Activated CD4-positive, alpha-beta T cell treated with anti-CD3 and anti-CD28 coated beads, Interleukin-2, amount 10 ng/mL, durations not matched to agents 7 days and 5 days (primary cell): ENCODE data around the gene GPR55. TPM values are rescaled to one million over a fixed set of nuclear protein-coding genes. Genes with fewer than 3 reads are reported as not detected.

Experiments used
- CTCF ChIA-PET: fragments of 350-600 bp; sonication (Branson Sonifier 250); formaldehyde crosslinking; loops from one replicate; lab custom pipeline; 2021; ENCODE audit warnings: antibody characterized with exemption; lab: Charles Lee
- POLR2A ChIA-PET: fragments of 350-600 bp; sonication (Branson Sonifier 250); formaldehyde crosslinking; loops from one replicate; lab custom pipeline; 2021; ENCODE audit warnings: antibody characterized with exemption; lab: Charles Lee
- DNase-seq: peaks from one replicate; pipeline ENCODE4 v3.0.0-alpha.2; 2020
- H3K27ac Mint-ChIP-seq: one replicate; pipeline ENCODE4 v1.8.0; 2021; ENCODE audit warnings: mild to moderate bottlenecking, moderate library complexity, mixed read lengths
- H3K27me3 Mint-ChIP-seq: one replicate; pipeline ENCODE4 v1.8.0; 2021; ENCODE audit warnings: mixed read lengths
- H3K36me3 Mint-ChIP-seq: one replicate; pipeline ENCODE4 v1.8.0; 2021; ENCODE audit warnings: low read depth, mixed read lengths
- H3K4me1 Mint-ChIP-seq: one replicate; pipeline ENCODE4 v1.8.0; 2021; ENCODE audit warnings: mixed read lengths
- H3K4me3 Mint-ChIP-seq: one replicate; pipeline ENCODE4 v1.8.0; 2021; ENCODE audit warnings: mild to moderate bottlenecking, moderate library complexity, mixed read lengths
- H3K9me3 Mint-ChIP-seq: one replicate; pipeline ENCODE4 v1.8.0; 2021; ENCODE audit warnings: mixed read lengths
- total RNA-seq, 2 experiments: library from RNA; stranded (reverse); gene quantifications; one replicate each; pipeline ENCODE4 v1.2.3, GENCODE V29; 2021

GPR55 gene
- total RNA-seq, 2 experiments from 2014 or later = 9.2 to 9.4 TPM

DNA sequence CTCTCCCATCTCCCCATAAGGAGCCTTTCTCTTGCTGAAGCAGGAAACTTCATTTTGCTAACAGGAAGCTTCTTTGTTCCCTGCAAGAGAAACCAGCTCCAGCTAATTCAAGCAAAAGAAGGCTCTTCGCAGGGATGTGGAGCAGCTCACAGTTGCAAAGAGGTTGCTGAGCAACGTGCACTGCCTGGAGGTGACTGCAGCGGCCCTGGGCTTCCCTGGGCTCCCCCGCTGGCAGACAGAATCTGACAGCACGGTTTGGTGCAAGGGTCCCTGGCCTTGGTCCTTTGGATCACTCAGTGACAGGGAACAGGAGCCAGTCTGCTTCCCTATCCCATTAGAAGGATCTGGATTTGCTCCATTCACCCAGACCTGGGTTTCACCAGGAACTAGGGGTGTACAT, 25.8 kb downstream of the GPR55 start:
- POLR2A ChIA-PET = no interaction called here
- Mint-ChIP-seq H3K4me3 (no peak overlapping the region), H3K9me3 (no peaks in the 10 kb centered on the region), H3K27me3 (peaks cover 15% of the 10 kb centered on the region), H3K4me1 (peaks cover 22% of the 10 kb centered on the region), H3K27ac (no peak overlapping the region), H3K36me3 (no peaks in the 10 kb centered on the region)
- CTCF ChIA-PET = interaction anchor here (4.9 kb wide), 1 partner anchor 88 kb away, joined by 31 read pairs; no protein-coding TSS in a partner anchor
- peak; percentile 3 for DNase-seq

DNA sequence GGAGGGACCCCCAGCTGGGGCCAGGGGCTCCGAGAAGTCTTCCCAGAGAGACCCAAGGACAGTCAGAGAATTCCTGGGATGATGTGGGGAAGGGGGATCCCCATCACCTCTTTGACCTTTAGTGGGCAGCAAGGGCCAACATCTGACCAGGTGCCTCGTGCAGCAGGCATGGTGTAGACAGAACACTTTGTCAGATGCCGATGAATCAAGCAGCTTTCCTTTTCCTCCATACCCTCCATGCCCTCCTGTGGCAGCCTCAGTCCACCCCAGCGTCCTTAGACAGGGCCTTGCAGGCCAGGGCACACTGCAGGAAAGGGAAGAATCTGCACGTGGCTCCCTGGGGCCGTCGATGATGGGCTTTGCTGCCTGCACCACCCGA, 26.3 kb downstream of the GPR55 start:
- CTCF ChIA-PET = interaction anchor here (0.9 to 4.9 kb wide), 4 partner anchors 32 to 89 kb away, joined by 3 to 31 read pairs (median 4); partner anchors contain the start of gene ITM2C

DNA sequence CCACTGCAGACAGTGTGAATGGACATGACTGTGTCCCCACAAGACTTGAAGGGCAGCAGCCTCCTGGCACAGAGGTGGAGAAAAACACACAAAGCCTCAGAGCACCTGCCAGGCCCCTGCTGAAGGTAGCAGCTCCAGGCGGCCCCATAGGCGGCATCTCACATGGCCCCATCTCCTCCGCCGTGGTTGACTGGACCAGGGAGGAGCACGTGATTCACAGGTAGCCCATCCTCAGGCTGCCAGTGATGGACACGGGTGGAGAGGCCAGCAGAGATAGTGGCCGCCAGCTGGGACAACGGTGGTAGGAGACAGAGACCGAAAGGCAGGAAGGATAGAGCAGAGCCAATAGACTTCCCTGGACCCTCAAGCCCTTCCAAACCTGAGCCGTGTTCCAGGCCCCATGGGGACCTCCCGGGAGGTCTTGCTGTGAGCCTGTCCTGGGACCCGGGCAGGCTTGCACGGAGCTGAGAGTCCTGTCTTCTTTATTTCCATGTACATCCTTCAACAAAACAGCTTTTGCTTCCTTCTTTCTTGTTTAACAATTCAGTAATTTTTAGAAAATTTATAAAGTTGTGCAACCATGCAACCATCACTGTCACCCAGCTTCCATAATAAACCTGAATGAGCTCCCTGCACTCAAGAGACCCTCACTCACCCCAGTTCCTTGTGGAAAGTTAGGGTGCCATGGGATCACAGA, 26.9 kb downstream of the GPR55 start:
- Mint-ChIP-seq H3K27me3 (peaks cover 14% of the 10 kb centered on the region), H3K4me1 (peaks cover 19% of the 10 kb centered on the region)
- CTCF ChIA-PET = interaction anchor here (0.9 to 4.9 kb wide), 6 partner anchors 24 to 90 kb away, joined by 3 to 31 read pairs (median 4); partner anchors contain the start of gene ITM2C

More for the DNA sequence above, 26.3 kb downstream of the GPR55 start:
- H3K27me3 Mint-ChIP-seq = peaks cover 15% of the 10 kb centered on the region
- peak; percentile 2 for DNase-seq
- H3K36me3 Mint-ChIP-seq = no peaks in the 10 kb centered on the region
- POLR2A ChIA-PET = no interaction called here
- H3K4me1 Mint-ChIP-seq = peaks cover 22% of the 10 kb centered on the region
- H3K9me3 Mint-ChIP-seq = no peaks in the 10 kb centered on the region
- no peak overlapping the region for H3K27ac Mint-ChIP-seq
- no peak overlapping the region for H3K4me3 Mint-ChIP-seq

DNA sequence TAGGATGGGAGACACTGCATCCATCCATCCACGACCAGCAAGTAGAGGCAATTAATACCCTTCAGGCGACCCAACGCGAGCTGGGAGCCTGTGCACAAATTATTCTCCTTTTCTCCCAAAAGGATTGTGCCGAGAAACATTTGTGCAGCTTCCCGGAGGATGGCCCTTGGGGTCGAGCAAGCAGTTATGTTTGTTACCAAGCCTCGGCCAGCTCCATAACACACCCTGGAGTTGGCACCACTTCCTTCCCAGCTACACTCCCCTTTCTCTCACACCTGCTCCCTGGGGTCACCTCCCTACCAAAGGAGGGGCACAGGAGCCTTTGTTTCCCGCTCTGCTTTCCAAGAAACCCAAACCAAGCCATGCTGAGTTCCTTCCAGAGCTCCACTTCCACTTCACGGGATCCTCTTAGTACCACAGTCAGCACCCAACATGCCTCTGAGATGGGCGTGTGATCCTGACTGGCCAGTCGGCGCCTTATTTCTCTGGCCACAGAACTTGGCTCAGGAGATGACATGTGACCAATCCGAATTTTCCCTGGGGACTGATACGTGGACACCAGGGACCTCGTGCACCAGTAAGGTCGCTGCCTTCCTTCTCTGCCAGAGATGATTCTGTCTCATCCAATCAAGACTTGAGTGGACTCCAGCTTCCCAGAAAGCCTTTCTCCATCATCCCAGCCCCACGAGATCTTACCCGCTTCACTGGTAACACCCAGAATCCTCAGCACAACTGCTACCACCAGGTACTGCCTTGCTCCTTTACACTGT, 28.5 kb downstream of the GPR55 start:
- Mint-ChIP-seq H3K36me3 (no peaks in the 10 kb centered on the region), H3K27me3 (peaks cover 16% of the 10 kb centered on the region), H3K27ac (no peak overlapping the region), H3K4me1 (peaks cover 20% of the 10 kb centered on the region), H3K9me3 (no peaks in the 10 kb centered on the region), H3K4me3 (no peak overlapping the region)
- POLR2A ChIA-PET = no interaction called here
- DNase-seq = peak; percentile 3
- CTCF ChIA-PET = interaction anchor here (0.6 to 1.6 kb wide), 4 partner anchors 10 to 91 kb away, joined by 3 to 5 read pairs (median 3); no protein-coding TSS in a partner anchor

More for the DNA sequence above, 26.9 kb downstream of the GPR55 start:
- Mint-ChIP-seq H3K27ac (no peak overlapping the region), H3K4me3 (no peak overlapping the region), H3K36me3 (no peaks in the 10 kb centered on the region), H3K9me3 (no peaks in the 10 kb centered on the region)
- peak; percentile 4 for DNase-seq
- POLR2A ChIA-PET = no interaction called here

DNA sequence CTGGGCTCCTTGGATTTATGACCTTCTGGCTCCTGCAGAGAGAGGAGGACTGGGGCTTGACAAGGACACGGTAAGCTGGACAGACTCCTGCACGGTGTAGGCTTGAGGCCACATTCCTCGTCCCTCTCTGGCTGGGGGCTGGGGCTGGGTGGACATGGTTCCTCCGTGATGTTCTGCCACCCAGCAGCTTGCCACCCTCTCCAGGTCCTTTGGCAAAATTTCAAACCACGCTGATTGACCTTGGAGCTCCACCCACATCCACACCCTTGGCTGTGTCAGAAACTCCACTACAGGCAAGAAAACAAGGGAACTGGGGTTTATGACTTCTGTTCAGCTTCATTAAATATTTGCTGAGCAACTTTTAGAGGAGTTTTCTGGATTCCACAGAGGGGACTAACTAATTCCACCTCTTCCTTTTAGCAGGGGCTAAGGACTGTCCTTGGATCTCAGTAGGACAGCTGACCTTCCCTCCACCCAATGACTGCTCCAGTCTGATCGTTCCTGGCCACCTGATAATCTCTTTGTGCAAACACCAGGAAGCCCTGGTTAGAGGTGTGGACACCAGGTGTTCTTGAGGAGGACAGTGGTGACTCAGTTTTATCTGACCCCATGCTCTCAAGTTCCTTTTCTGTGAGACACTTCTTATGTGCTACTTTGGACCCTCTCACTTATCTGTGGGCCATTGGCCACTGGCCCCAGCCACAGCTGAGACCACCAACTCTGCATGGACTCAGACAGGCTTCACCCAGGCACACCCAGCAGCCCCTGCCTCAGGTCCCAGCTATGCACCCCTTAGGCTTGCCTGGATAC, 29.3 kb downstream of the GPR55 start:
- H3K9me3 Mint-ChIP-seq = no peaks in the 10 kb centered on the region
- ChIA-PET POLR2A (no interaction called here), CTCF (interaction anchor here (0.6 to 1.7 kb wide), 7 partner anchors 9 to 317 kb away, joined by 3 to 4 read pairs (median 3); no protein-coding TSS in a partner anchor)
- peak; percentile 3 for DNase-seq
- H3K4me1 Mint-ChIP-seq = peaks cover 26% of the 10 kb centered on the region
- no peak overlapping the region for H3K4me3 Mint-ChIP-seq
- no peaks in the 10 kb centered on the region for H3K36me3 Mint-ChIP-seq
- peaks cover 14% of the 10 kb centered on the region for H3K27me3 Mint-ChIP-seq
- H3K27ac Mint-ChIP-seq = no peak overlapping the region

DNA sequence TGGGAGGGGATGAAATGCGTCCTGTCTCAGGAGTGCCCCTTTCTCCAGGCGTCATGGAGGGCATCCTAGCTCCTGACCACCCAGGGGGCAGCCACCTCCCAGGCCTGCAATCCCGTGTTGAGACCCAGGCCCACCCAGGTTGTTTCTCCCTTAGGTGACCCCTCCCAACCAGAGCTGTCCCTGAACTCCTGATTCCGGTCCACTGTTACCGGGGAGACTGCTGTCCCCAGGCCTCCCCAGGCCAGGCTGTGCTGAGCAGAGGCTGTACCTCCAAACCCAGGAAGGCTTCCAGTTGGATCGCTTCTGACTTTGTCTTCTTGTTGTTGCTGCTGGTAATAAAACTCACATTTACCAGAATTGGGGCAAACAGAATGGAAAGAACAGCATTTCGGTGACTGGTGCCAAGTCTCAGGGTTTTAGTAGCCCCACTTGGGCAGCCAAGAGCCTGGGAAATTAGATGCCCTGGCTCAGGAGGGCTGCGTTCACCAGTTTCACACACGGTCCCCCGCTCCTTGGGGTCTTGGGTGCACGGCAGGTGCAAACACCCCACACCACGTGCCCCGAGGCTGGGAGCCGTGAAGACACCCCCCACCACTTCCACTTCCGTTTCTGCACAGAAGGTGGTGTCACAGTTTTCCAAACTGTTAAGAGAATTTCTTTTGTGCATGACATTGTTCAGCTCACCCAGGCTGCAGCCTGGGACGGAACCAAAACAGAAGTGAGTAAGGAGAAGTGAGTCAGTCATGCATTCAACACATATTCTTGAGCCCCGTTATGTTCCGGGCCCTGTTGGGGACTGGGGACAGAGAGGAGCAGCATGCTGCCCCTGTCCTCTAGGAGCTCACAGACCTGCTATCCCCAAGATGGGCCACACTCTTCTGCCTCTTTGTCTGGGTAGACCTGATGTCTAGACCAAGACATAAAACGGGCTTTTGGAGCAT, 30.9 kb downstream of the GPR55 start:
- DNase-seq = no peak

DNA sequence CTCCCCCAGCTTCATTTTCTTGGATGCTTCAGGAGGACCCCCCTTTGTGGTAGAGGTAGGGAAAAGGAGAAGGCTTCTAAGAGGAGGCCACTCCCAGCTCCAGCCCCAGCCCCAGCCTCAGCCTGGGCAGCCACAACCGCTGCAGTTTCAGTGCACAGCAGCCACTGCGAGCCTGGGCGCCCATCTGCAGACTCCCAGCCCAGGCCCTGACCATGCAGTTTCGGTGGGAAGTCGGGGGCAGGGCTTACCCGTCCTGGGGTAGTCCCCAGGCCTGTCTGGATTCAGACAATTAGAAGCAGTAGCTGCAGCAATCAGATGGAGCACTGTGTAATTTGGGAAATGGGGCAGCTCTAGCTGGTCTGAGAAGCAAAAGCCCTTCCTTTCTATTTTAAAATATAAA, 31.7 kb downstream of the GPR55 start:
- H3K27me3 Mint-ChIP-seq = peaks cover 13% of the 10 kb centered on the region
- ChIA-PET POLR2A (no interaction called here), CTCF (interaction anchor here (0.6 to 3.0 kb wide), 7 partner anchors 9 to 99 kb away, joined by 3 to 11 read pairs (median 4); no protein-coding TSS in a partner anchor)
- no peak overlapping the region for H3K27ac Mint-ChIP-seq
- DNase-seq = no peak
- no peak overlapping the region for H3K4me3 Mint-ChIP-seq
- peaks cover 25% of the 10 kb centered on the region for H3K4me1 Mint-ChIP-seq
- no peaks in the 10 kb centered on the region for H3K36me3 Mint-ChIP-seq
- no peaks in the 10 kb centered on the region for H3K9me3 Mint-ChIP-seq

More for the DNA sequence above, 30.9 kb downstream of the GPR55 start:
- ChIA-PET POLR2A (no interaction called here), CTCF (interaction anchor here (0.9 to 2.8 kb wide), 5 partner anchors 9 to 93 kb away, joined by 3 to 10 read pairs (median 4); no protein-coding TSS in a partner anchor)
- H3K27ac Mint-ChIP-seq = no peak overlapping the region
- peaks cover 13% of the 10 kb centered on the region for H3K27me3 Mint-ChIP-seq
- no peak overlapping the region for H3K4me3 Mint-ChIP-seq
- no peaks in the 10 kb centered on the region for H3K36me3 Mint-ChIP-seq
- no peaks in the 10 kb centered on the region for H3K9me3 Mint-ChIP-seq
- peaks cover 25% of the 10 kb centered on the region for H3K4me1 Mint-ChIP-seq

DNA sequence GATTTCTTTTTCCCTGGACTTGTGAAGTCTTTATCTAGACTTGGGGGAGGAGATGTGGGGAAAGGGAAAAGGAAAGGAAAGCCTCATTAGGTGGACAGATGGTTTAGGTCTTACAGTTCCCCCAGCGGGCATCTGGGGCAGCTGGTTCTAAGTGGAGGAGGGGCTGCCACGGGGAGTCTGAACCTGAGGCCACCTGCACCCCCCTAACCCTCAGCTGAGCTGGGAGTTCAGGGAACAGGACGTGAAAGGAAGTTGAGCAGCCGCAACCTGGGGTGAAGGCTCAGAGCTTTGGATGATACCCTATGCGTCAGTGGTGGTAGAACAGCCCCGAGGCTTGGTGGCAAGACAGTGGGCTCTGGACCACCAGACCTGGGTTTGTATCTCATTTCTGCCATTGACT, 33.5 kb downstream of the GPR55 start:
- H3K4me3 Mint-ChIP-seq = no peak overlapping the region
- H3K9me3 Mint-ChIP-seq = no peaks in the 10 kb centered on the region
- POLR2A ChIA-PET = no interaction called here
- peaks cover 25% of the 10 kb centered on the region for H3K4me1 Mint-ChIP-seq
- H3K27me3 Mint-ChIP-seq = peaks cover 13% of the 10 kb centered on the region
- CTCF ChIA-PET = interaction anchor here (0.7 to 3.0 kb wide), 4 partner anchors 11 to 95 kb away, joined by 5 to 11 read pairs (median 8); no protein-coding TSS in a partner anchor
- DNase-seq = no peak
- no peak overlapping the region for H3K27ac Mint-ChIP-seq
- H3K36me3 Mint-ChIP-seq = no peaks in the 10 kb centered on the region

DNA sequence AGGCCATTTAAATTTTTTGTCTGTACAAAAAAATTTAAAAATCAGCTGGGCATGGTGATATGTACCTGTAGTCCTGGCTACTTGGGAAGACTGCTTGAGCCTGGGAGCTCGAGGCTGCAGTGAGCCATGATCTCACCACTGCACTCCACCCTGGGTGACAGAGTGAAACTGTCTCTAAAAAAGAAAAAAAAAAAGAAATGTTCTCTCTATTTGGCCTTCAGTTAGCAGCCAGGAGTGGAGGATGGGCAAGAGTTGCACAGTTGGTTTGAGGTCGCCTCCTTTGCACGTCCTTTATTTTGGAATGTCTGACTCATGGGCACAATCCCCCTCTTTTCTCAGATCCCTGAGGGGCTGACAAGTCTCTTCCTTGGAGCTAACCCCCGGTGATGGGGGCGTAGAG, 34.0 kb downstream of the GPR55 start:
- POLR2A ChIA-PET = no interaction called here

DNA sequence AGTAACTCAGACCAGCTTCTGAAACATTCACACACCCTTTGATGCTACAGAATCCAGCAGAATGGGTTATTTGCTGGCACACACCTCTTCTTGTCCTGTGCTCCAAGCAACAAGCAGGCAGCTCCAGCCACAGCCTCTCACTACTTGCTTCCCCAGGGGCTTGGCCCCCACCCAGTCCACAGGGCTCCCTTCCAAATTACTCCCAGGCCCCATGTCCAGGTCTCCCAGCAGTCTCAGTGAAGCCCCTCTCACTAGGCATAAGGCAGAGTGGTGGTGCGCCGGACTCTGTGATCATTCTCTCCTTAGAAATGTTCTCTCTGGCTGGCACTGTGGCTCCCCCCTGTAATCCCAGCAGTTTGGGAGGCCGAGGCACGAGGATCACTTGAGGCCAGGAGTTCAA, 34.4 kb downstream of the GPR55 start:
- Mint-ChIP-seq H3K36me3 (no peaks in the 10 kb centered on the region), H3K27ac (no peak overlapping the region), H3K4me3 (no peak overlapping the region), H3K4me1 (peaks cover 27% of the 10 kb centered on the region), H3K27me3 (peaks cover 13% of the 10 kb centered on the region), H3K9me3 (no peaks in the 10 kb centered on the region)
- POLR2A ChIA-PET = no interaction called here
- no peak for DNase-seq
- CTCF ChIA-PET = interaction anchor here (1.7 to 3.0 kb wide), 2 partner anchors 12 to 14 kb away, joined by 5 to 11 read pairs; no protein-coding TSS in a partner anchor

More for the DNA sequence above, 34.0 kb downstream of the GPR55 start:
- Mint-ChIP-seq H3K27me3 (peaks cover 13% of the 10 kb centered on the region), H3K36me3 (no peaks in the 10 kb centered on the region), H3K9me3 (no peaks in the 10 kb centered on the region), H3K4me3 (no peak overlapping the region), H3K4me1 (peaks cover 25% of the 10 kb centered on the region), H3K27ac (no peak overlapping the region)
- DNase-seq = no peak
- CTCF ChIA-PET = interaction anchor here (0.7 to 3.0 kb wide), 4 partner anchors 11 to 96 kb away, joined by 5 to 11 read pairs (median 8); no protein-coding TSS in a partner anchor

DNA sequence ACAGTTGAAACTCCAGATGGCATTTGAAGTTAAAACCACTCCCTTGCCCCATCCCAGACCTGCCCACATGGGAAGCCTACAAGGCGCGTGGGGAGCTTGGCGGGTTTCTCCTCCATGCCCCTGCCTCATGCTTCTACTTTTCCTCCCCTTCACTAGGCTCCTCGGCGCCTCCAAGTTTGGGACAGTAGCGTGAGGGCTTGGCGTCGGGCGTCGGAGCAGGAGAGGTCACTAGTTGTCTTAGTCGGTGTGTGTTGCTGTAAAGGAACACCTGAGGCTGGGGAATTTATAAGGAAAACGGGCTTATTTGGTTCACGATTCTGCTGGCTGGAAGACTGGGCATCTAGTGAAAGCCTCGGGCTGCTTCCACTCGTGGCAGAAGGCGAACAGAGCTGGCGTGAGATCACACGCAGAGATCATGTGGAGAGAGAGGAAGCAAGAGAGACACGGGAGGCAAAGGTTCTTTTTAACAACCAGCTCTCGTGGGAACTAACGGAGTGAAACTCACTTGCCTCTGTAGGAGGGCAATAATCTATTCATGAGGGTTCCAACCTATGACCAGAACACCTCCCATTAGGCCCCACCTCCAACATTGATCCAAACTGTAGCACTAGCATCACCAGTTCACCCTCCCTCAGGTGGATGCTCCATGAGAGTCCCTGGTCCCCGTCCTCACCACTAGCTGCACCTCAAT, 35.0 kb downstream of the GPR55 start:
- H3K4me3 Mint-ChIP-seq = no peak overlapping the region
- DNase-seq = no peak
- H3K36me3 Mint-ChIP-seq = no peaks in the 10 kb centered on the region
- H3K4me1 Mint-ChIP-seq = peaks cover 29% of the 10 kb centered on the region
- H3K27ac Mint-ChIP-seq = no peak overlapping the region
- H3K9me3 Mint-ChIP-seq = no peaks in the 10 kb centered on the region
- peaks cover 13% of the 10 kb centered on the region for H3K27me3 Mint-ChIP-seq
- ChIA-PET CTCF (interaction anchor here (1.7 kb wide), 1 partner anchor 15 kb away, joined by 5 read pairs; no protein-coding TSS in a partner anchor), POLR2A (no interaction called here)
